GM18907 (cell line): Measurements from ENCODE around the gene PPM1N.

Source experiments
- ATAC-seq: cut with Tn5 transposase; IDR thresholded peaks from one replicate; pipeline ENCODE4 v1.9.1; 2021; ENCODE audit warnings: mild to moderate bottlenecking, moderate library complexity; ENCODE audit not compliant: unreplicated experiment

PPM1N gene

GRCh38 chr19:45498411-45499195 is at the start of gene PPM1N:
TSS of gene PPM1N (plus strand) at chr19:45498443. CDS start at chr19:45498473, 30 bp downstream.
- ATAC-seq: no peak

- no peak for ATAC-seq
Observed at GRCh38 chr19:45448887-45449299, 49.4 kb upstream of the PPM1N start.

GRCh38 chr19:45450012-45450333 is 48.3 kb upstream of the PPM1N start:
- ATAC-seq: no peak

- peak; percentile 18 for ATAC-seq
Observed at GRCh38 chr19:45451131-45451849, 47.0 kb upstream of the PPM1N start.

- ATAC-seq: no peak
Observed at GRCh38 chr19:45451850-45452387, 46.3 kb upstream of the PPM1N start.

- ATAC-seq: no peak
Observed at GRCh38 chr19:45455707-45456499, 42.3 kb upstream of the PPM1N start.

GRCh38 chr19:45456500-45456815 is 41.8 kb upstream of the PPM1N start:
- no peak for ATAC-seq

GRCh38 chr19:45457776-45458175 is 40.5 kb upstream of the PPM1N start:
- ATAC-seq: no peak

GRCh38 chr19:45460807-45461347 is 37.4 kb upstream of the PPM1N start:
- no peak for ATAC-seq

- no peak for ATAC-seq
Observed at GRCh38 chr19:45462174-45462573, 36.1 kb upstream of the PPM1N start.

GRCh38 chr19:45463241-45463640 is 35.0 kb upstream of the PPM1N start:
- no peak for ATAC-seq

GRCh38 chr19:45464274-45464673 is 34.0 kb upstream of the PPM1N start:
- no peak for ATAC-seq

- no peak for ATAC-seq
Observed at GRCh38 chr19:45464852-45465441, 33.3 kb upstream of the PPM1N start.

- ATAC-seq: no peak
Observed at GRCh38 chr19:45467115-45467455, 31.2 kb upstream of the PPM1N start.

GRCh38 chr19:45467456-45468158 is 30.6 kb upstream of the PPM1N start, which contains the start of gene FOSB:
TSS of gene FOSB (plus strand) at chr19:45467996. CDS start at chr19:45468587, 591 bp downstream.
- ATAC-seq: peak; percentile 49

GRCh38 chr19:45468159-45468651 is 30.0 kb upstream of the PPM1N start:
- no peak for ATAC-seq

- peak; percentile 33 for ATAC-seq
Observed at GRCh38 chr19:45468803-45469131, 29.5 kb upstream of the PPM1N start.

GRCh38 chr19:45469132-45469944 is 28.9 kb upstream of the PPM1N start:
- peak; percentile 61 for ATAC-seq
